OCI-LY1 (cell line): ENCODE results near the gene CA12.

Experiments
- H2AFZ ChIP-seq: fragments of 200-600 bp; sonication (generic), shearing (Covaris generic); 2 replicates; pipeline ENCODE4 v1.6.0; 2014; ENCODE audit warnings: antibody characterized with exemption, mild to moderate bottlenecking, low read length
- H3F3A ChIP-seq: fragments of 200-600 bp; sonication (generic), shearing (Covaris generic); 2 replicates; pipeline ENCODE4 v1.6.0; 2014; ENCODE audit warnings: mild to moderate bottlenecking, antibody characterized with exemption, low read length, moderate library complexity; ENCODE audit not compliant: insufficient read depth
- H3K27ac ChIP-seq: fragments of 200-600 bp; sonication (generic); 2 replicates; pipeline ENCODE4 v1.5.1; 2014; ENCODE audit warnings: low read length, mixed run types, mild to moderate bottlenecking, low read depth; ENCODE audit not compliant: poor library complexity, severe bottlenecking
- H3K27me3 ChIP-seq: fragments of 200-600 bp; sonication (generic); 2 replicates; pipeline ENCODE4 v1.6.0; 2014; ENCODE audit warnings: antibody characterized with exemption, mild to moderate bottlenecking, low read length, moderate library complexity; ENCODE audit not compliant: insufficient read depth
- H3K36me3 ChIP-seq: fragments of 200-600 bp; sonication (generic); 2 replicates; pipeline ENCODE4 v1.6.1; 2014; ENCODE audit warnings: mild to moderate bottlenecking, antibody characterized with exemption, low read length, moderate library complexity, mixed read lengths; ENCODE audit not compliant: insufficient read depth
- H3K4me1 ChIP-seq: fragments of 200-600 bp; sonication (generic); 2 replicates; pipeline ENCODE4 v1.5.1; 2014; ENCODE audit warnings: mild to moderate bottlenecking, low read length, moderate library complexity; ENCODE audit not compliant: insufficient read depth, severe bottlenecking
- H3K4me2 ChIP-seq: fragments of 200-600 bp; sonication (generic), shearing (Covaris generic); 2 replicates; pipeline ENCODE4 v1.6.1; 2014; ENCODE audit warnings: low read length
- H3K4me3 ChIP-seq: fragments of 200-600 bp; sonication (generic); 2 replicates; pipeline ENCODE4 v1.5.1; 2014; ENCODE audit warnings: low read length, low read depth, mild to moderate bottlenecking, mixed read lengths; ENCODE audit not compliant: poor library complexity, severe bottlenecking
- H3K79me2 ChIP-seq: fragments of 200-600 bp; shearing (Covaris generic); 2 replicates; pipeline ENCODE4 v1.6.1; 2016; ENCODE audit warnings: mixed run types, low read length, mixed read lengths; ENCODE audit not compliant: insufficient read depth
- H3K9ac ChIP-seq: fragments of 200-600 bp; sonication (generic), shearing (Covaris generic); 2 replicates; pipeline ENCODE4 v1.6.1; 2014; ENCODE audit warnings: mild to moderate bottlenecking, low read length, mixed read lengths
- H3K9me2 ChIP-seq: fragments of 200-600 bp; sonication (generic), shearing (Covaris generic); 2 replicates; pipeline ENCODE4 v1.6.1; 2014; ENCODE audit warnings: low read depth, mild to moderate bottlenecking, low read length, mixed read lengths
- H3K9me3 ChIP-seq: fragments of 200-600 bp; shearing (Covaris generic); 2 replicates; pipeline ENCODE4 v1.6.1; 2014; ENCODE audit warnings: low read length, mixed read lengths
- H4K20me1 ChIP-seq: fragments of 200-600 bp; sonication (generic), shearing (Covaris generic); 2 replicates; pipeline ENCODE4 v1.6.0; 2016; ENCODE audit warnings: mild to moderate bottlenecking, low read length; ENCODE audit not compliant: insufficient read depth
- CTCF ChIP-seq: fragments of 200-600 bp; sonication (generic), shearing (Covaris generic); IDR thresholded peaks from 2 replicates; pipeline ENCODE4 v1.5.1; 2017; ENCODE audit warnings: mild to moderate bottlenecking, antibody characterized with exemption, low read length, moderate library complexity, mixed read lengths
- EZH2 ChIP-seq: fragments of 200-600 bp; sonication (generic), shearing (Covaris generic); IDR thresholded peaks from 2 replicates; pipeline ENCODE4 v1.8.0; 2017; ENCODE audit warnings: borderline replicate concordance, mixed run types, mild to moderate bottlenecking, antibody characterized with exemption, low read length, moderate library complexity, mixed read lengths

CA12 gene

GRCh38 chr15:63348392-63348791 is 33.3 kb downstream of the CA12 start:
- peaks cover 8% of the 10 kb centered on the region for H3K4me1 ChIP-seq
- no peaks in the 10 kb centered on the region for H3K79me2 ChIP-seq
- no peaks in the 10 kb centered on the region for H3K9me3 ChIP-seq
- H3K4me3 ChIP-seq: no peak overlapping the region
- H3K9ac ChIP-seq: no peak overlapping the region
- no peak overlapping the region for H3K27ac ChIP-seq
- H3F3A ChIP-seq: no peaks in the 10 kb centered on the region
- no peak overlapping the region; the same call in 1 of the 2 replicates for H3K4me2 ChIP-seq
- TF ChIP-seq CTCF (no peak), EZH2 (no peak)
- H4K20me1 ChIP-seq: no peaks in the 10 kb centered on the region
- H3K9me2 ChIP-seq: no peaks in the 10 kb centered on the region
- H3K36me3 ChIP-seq: no peaks in the 10 kb centered on the region
- no peak overlapping the region for H2AFZ ChIP-seq
- peaks cover 3% of the 10 kb centered on the region for H3K27me3 ChIP-seq

- Histone ChIP-seq H3K4me2 (no peak overlapping the region), H3K27ac (no peak overlapping the region)
These were observed 34.4 kb downstream of the CA12 start for GRCh38 chr15:63347074-63347857.

DNA sequence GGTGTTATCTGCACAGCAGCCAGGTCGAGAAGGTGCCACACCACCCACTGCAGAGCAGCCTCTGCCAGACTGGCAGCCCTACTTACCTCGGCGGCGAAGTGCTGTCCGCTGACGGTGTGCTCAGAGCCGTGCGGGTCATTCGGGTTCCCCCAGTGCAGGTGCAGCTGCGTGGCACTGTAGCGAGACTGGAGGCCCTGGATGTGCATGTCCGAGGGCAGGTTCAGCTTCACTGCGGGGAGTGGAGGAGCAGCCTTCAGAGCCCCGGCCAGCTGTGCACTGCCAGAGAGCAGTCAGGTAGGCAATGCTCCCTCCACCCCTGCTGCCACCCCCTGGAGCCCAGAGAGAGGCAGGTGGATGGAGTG is 36.3 kb downstream of the CA12 start:
- Histone ChIP-seq H3K9ac (no peak overlapping the region), H3K79me2 (no peaks in the 10 kb centered on the region), H3K27ac (no peak overlapping the region), H3K9me3 (no peaks in the 10 kb centered on the region), H3K27me3 (peaks cover 3% of the 10 kb centered on the region), H3K9me2 (no peaks in the 10 kb centered on the region), H3F3A (no peaks in the 10 kb centered on the region), H3K4me2 (no peak overlapping the region), H3K4me1 (peaks cover 8% of the 10 kb centered on the region), H4K20me1 (no peaks in the 10 kb centered on the region), H3K36me3 (no peaks in the 10 kb centered on the region), H3K4me3 (no peak overlapping the region), H2AFZ (no peak overlapping the region)
- TF ChIP-seq CTCF (no peak), EZH2 (no peak)

More at GRCh38 chr15:63347074-63347857, 34.4 kb downstream of the CA12 start:
- H3K4me1 ChIP-seq: peaks cover 8% of the 10 kb centered on the region
- H3K79me2 ChIP-seq: no peaks in the 10 kb centered on the region
- TF ChIP-seq EZH2: no peak
- TF ChIP-seq CTCF: no peak
- H2AFZ ChIP-seq: no peak overlapping the region
- H3K9me2 ChIP-seq: no peaks in the 10 kb centered on the region
- no peaks in the 10 kb centered on the region for H3K9me3 ChIP-seq
- no peaks in the 10 kb centered on the region for H3K36me3 ChIP-seq
- H3K27me3 ChIP-seq: peaks cover 3% of the 10 kb centered on the region
- no peak overlapping the region for H3K9ac ChIP-seq
- H3K4me3 ChIP-seq: no peak overlapping the region
- H4K20me1 ChIP-seq: no peaks in the 10 kb centered on the region
- H3F3A ChIP-seq: no peaks in the 10 kb centered on the region
